GM18951 (cell line): ENCODE measurements around the gene CDHR2.
"Not testable (repeated sequence)": the region's sequence is repeated elsewhere in the genome, so short reads cannot be mapped to it uniquely, and the experiment has no call there.

Experiments used
- POLR2A ChIP-seq: IDR thresholded peaks from 4 replicates; pipeline ENCODE4 v1.6.1; 2011; ENCODE audit warnings: mild to moderate bottlenecking; ENCODE audit not compliant: insufficient read length, insufficient read depth; ENCODE audit errors: extremely low read depth
- in situ Hi-C: fragments of 300-500 bp; cut with MboI; formaldehyde crosslinking; loops from one replicate; pipeline ENCODE4 v1.12.0; 2022; ENCODE audit warnings: low sequenced_read_pairs, mixed read lengths, inconsistent platforms; ENCODE audit not compliant: unreplicated experiment

CDHR2 gene

DNA sequence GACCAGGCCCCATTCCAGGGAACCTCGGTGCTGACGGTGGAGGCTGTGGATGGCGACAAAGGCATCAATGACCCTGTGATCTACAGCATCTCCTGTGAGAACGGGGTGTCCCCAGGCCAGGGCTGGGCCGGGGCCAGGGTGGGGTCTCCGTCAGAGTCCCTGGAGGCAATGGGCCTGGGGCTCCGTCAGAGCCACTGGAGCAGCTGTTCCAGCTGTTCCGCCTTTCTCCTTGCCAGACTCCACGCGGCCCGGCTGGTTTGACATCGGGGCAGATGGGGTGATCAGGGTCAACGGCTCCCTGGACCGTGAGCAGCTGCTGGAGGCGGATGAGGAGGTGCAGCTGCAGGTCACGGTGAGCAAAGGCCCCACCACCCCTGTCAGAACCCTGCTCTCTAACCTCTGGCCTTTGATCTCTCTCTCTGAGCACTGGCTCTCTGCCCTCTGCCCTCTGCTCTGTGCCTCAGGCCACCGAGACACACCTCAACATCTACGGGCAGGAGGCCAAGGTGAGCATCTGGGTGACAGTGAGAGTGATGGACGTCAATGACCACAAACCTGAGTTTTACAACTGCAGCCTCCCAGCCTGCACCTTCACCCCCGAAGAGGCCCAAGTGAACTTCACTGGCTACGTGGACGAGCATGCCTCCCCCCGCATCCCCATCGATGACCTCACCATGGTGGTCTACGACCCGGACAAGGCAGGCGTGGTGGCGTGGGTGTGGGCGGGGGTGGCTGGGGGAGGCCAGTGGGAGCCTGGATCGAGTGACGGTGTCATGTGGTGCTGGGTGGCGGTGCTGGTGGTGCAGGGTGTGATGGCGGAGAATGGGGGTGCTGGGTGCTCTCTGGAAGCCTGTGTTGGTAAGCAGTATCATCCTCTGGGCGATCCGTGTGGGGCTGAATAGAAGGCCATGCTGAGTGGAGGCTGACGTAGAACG, 26.6 kb downstream of the CDHR2 start:
- in situ Hi-C loops: no loop called here
- no peak for TF ChIP-seq POLR2A

GRCh38 chr5:176577312-176578176, 28.4 kb downstream of the CDHR2 start:
- no peak for TF ChIP-seq POLR2A
- in situ Hi-C loops: no loop called here

- no peak for TF ChIP-seq POLR2A
- in situ Hi-C loops: no loop called here
These were observed 29.3 kb downstream of the CDHR2 start for GRCh38 chr5:176578391-176578808.

DNA sequence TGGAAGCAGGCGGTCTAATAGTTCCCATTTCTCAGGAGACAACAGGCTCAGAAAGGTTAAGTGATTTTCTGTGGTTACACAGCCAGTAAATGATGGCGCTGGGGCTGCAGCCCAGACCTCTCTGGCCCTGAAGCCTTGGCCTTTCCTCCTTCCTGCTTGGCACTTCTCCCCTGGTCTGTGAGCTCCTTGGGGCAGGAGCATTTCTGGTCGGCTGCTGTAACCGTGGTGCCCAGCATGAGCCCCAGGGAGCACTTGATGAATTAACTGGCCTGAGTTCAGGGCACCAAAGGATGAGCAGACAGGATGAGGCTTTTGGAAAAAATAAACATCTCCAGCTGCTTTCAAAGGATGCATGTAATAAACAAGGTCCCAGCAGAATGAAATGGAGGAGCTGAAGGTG, 30.2 kb downstream of the CDHR2 start:
- in situ Hi-C loops: no loop called here

DNA sequence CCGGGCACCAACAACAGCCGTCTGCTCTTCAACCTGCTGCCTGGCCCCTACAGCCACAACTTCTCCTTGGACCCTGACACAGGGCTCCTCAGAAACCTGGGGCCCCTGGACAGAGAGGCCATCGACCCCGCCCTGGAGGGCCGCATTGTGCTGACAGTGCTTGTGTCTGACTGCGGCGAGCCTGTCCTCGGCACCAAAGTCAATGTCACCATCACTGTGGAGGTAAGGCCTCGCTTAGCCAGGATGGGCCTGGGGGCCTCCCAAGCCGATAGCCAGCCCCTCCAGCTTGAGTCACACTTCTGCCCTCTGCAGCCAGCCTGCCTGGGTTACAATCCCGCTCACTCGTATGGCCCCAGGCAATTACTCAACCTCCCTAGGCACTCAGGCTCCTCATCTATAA, 32.2 kb downstream of the CDHR2 start:
- in situ Hi-C loops: no loop called here
- TF ChIP-seq POLR2A: no peak

More for the DNA sequence above, 30.2 kb downstream of the CDHR2 start:
- no peak for TF ChIP-seq POLR2A

DNA sequence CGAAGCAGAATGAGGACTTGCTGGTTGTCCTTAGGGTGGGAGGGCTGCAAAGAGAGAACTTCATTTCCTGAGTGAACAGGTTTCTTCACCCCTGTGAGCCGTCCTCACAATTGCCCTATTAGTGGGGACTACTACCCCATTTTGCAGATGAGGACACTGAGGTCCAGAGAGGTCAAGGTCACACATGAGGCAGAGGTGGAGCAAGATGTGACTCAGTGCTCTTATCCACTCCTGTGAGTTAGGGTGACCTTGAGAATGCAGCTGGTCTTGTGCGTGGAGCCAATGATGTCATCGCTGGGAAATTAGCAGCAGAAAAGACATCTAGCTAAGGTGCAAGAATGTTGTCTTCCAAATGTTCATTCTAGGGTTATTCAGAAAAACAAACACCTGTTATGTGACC, 33.9 kb downstream of the CDHR2 start:
- no peak for TF ChIP-seq POLR2A
- in situ Hi-C loops: no loop called here

- in situ Hi-C loops: no loop called here
- no peak for TF ChIP-seq POLR2A
These were observed 38.3 kb downstream of the CDHR2 start for GRCh38 chr5:176587398-176587797.

DNA sequence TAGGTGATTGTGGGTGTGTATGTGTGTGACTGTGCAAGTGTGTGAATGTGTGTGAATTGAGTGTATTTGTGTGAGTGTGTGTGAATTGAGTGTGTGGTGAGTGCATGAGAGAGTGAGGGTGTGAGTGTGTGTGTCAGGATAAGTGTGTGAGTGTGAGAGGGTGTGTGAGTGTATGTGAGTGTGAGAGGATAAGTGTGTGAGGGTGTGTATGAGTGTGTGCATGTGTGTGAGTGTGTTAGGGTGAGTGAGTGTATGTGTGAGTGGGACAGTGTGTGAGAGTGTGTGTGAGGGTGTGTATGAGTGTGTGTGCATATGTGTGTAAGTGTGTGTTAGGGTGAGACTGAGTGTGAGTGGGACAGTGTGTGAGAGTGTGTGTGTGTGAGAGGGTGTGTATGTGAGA, 39.2 kb downstream of the CDHR2 start:
- in situ Hi-C loops: no loop called here

GRCh38 chr5:176589039-176589769, 40.1 kb downstream of the CDHR2 start:
- in situ Hi-C loops: no loop called here
- no peak for TF ChIP-seq POLR2A

More for the DNA sequence above, 39.2 kb downstream of the CDHR2 start:
- TF ChIP-seq POLR2A: no peak

DNA sequence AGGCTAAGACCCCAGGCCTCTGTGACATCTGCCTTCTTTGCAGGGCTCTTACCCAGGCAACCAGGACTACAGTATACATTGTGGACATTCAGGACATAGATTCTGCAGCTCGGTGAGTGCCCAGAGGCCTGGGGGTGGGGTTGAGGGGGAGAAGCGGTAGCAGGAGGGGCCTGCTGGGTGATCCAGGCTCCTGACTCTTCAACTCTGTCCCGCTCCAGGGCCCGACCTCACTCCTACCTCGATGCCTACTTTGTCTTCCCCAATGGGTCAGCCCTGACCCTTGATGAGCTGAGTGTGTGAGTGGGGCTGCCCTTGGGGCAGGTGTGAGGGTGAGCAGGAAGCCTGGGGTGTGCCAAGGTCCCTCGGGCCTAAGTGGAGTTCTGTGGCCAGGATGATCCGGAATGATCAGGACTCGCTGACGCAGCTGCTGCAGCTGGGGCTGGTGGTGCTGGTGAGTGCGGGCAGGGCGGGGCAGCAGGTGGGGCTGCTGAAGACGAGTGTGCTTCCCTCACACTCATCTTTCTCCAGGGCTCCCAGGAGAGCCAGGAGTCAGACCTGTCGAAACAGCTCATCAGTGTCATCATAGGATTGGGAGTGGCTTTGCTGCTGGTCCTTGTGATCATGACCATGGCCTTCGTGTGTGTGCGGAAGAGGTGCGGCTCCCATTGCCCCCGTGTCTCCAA, 41.0 kb downstream of the CDHR2 start:
- in situ Hi-C loops: no loop called here

GRCh38 chr5:176591667-176592066, 42.5 kb downstream of the CDHR2 start:
- in situ Hi-C loops: not testable (repeated sequence)

More for the DNA sequence above, 41.0 kb downstream of the CDHR2 start:
- no peak for TF ChIP-seq POLR2A

GRCh38 chr5:176592573-176592972, 43.4 kb downstream of the CDHR2 start:
- TF ChIP-seq POLR2A: no peak
- in situ Hi-C loops: no loop called here
